WTC11 (cell line): ENCODE data around the gene USF2.

Source experiments
- ATF6 ChIP-seq: sonication (generic); formaldehyde crosslinking; IDR thresholded peaks from 2 replicates; pipeline ENCODE4 v1.8.1; 2023; ENCODE audit warnings: mild to moderate bottlenecking, missing genetic modification reagents
- CTCF ChIP-seq: fragments of 200-600 bp; IDR thresholded peaks from 2 replicates; pipeline ENCODE4 v1.8.0; 2022; ENCODE audit warnings: antibody characterized with exemption
- MXD4 ChIP-seq: fragments of 250-450 bp; sonication (Bioruptor Pico); IDR thresholded peaks from 2 replicates; pipeline ENCODE4 v1.8.0; 2021; ENCODE audit warnings: mild to moderate bottlenecking, moderate library complexity, borderline replicate concordance
- SP1 ChIP-seq: sonication (generic); formaldehyde crosslinking; conservative IDR thresholded peaks from 2 replicates; pipeline ENCODE4 v1.8.1; 2022; ENCODE audit warnings: missing genetic modification reagents
- ZNF416 ChIP-seq: fragments of 250-450 bp; sonication (Bioruptor Pico); IDR thresholded peaks from 2 replicates; pipeline ENCODE4 v1.9.0; 2021; ENCODE audit warnings: mild to moderate bottlenecking, inconsistent platforms
- TF ChIP-seq, protein P1 (sequence below): sonication (generic); formaldehyde crosslinking; IDR thresholded peaks from 2 replicates; pipeline ENCODE4 v1.8.0; 2022; ENCODE audit warnings: mild to moderate bottlenecking, missing genetic modification reagents

GRCh38 chr19:35265900-35266519, 2.8 kb upstream of the USF2 start:
- TF ChIP-seq, protein P1, sequence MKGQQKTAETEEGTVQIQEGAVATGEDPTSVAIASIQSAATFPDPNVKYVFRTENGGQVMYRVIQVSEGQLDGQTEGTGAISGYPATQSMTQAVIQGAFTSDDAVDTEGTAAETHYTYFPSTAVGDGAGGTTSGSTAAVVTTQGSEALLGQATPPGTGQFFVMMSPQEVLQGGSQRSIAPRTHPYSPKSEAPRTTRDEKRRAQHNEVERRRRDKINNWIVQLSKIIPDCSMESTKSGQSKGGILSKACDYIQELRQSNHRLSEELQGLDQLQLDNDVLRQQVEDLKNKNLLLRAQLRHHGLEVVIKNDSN, result no peak
- no peak for TF ChIP-seq SP1 (CRISPR knock-in tag)
- TF ChIP-seq ZNF416 (CRISPR knock-in tag), result 0 out of 2 replicates have a peak, but pooled peaks have one; percentile 64
- TF ChIP-seq ATF6 (CRISPR knock-in tag), result no peak
- TF ChIP-seq CTCF, result no peak
- no peak for TF ChIP-seq MXD4 (CRISPR knock-in tag)
